ENCODE results near the gene TNNC1. TPM values are rescaled to one million over a fixed set of nuclear protein-coding genes. Genes with fewer than 3 reads are reported as not detected.
A peak's percentile ranks its signal among the peaks of the same experiment; 100 is the strongest.

The TNNC1 gene
- total and polyA plus RNA-seq, 2 donors (not counting 1 experiment from before 2014, with no cell fraction given) = 0.33 to 0.69 TPM

- Histone ChIP-seq H3K4me2 (ENCODE audit: extremely low read depth, insufficient read depth, low read length) (no peak overlapping the region), H3K4me3 (replicated peaks in 1 of 4; ENCODE audit: control extremely low read depth in 1 of 4, insufficient read depth in 1 of 4, low read depth in 3 of 4, low read length in 4 of 4) (no peak overlapping the region), H3K79me2 (ENCODE audit: control insufficient read depth, insufficient read depth, low read length) (peaks cover 11% of the 10 kb centered on the region), H3K27me3 (ENCODE audit: control insufficient read depth, insufficient read depth, low read length) (no peaks in the 10 kb centered on the region), H3K4me1 (ENCODE audit: control insufficient read depth, extremely low read depth, insufficient read depth, low read length) (peaks cover 6% of the 10 kb centered on the region), H3K36me3 (ENCODE audit: control insufficient read depth, insufficient read depth, low read length) (peaks cover 29% of the 10 kb centered on the region), H3K9me3 (ENCODE audit: control insufficient read depth, insufficient read depth, low read depth, low read length) (no peaks in the 10 kb centered on the region), H2AFZ (ENCODE audit: low read length) (no peak overlapping the region), H4K20me1 (ENCODE audit: control insufficient read depth, extremely low read depth, insufficient read depth, low read length) (no peaks in the 10 kb centered on the region), H3K27ac (ENCODE audit: insufficient read depth, low read length) (no peak overlapping the region), H3K9ac (ENCODE audit: insufficient read depth, low read length) (no peak overlapping the region)
- TF ChIP-seq EZH2 (IDR thresholded peaks at IDR 0.05; ENCODE audit: low read length, missing control alignments) (no peak), CTCF (conservative IDR thresholded peaks at IDR 0.05 in 1 of 2, IDR thresholded peaks at IDR 0.05 in 1 of 2; ENCODE audit: low read depth in 1 of 2, low read length in 2 of 2) (no peak)
- no peak for DNase-seq (ENCODE audit: low read depth in 2 of 2)
These were observed 15.2 kb upstream of the TNNC1 start for GRCh38 chr3:52469001-52469400.

- peak; percentile 31 to 32 for DNase-seq (ENCODE audit: low read depth in 2 of 2)
- H2AFZ ChIP-seq (ENCODE audit: low read length) = no peak overlapping the region
- H3K36me3 ChIP-seq (ENCODE audit: control insufficient read depth, insufficient read depth, low read length) = peaks cover 23% of the 10 kb centered on the region
- H3K4me1 ChIP-seq (ENCODE audit: control insufficient read depth, extremely low read depth, insufficient read depth, low read length) = peaks cover 6% of the 10 kb centered on the region
- H3K4me2 ChIP-seq (ENCODE audit: extremely low read depth, insufficient read depth, low read length) = no peak overlapping the region
- no peak overlapping the region for H3K4me3 ChIP-seq (replicated peaks in 1 of 4; ENCODE audit: control extremely low read depth in 1 of 4, insufficient read depth in 1 of 4, low read depth in 3 of 4, low read length in 4 of 4)
- H3K9ac ChIP-seq (ENCODE audit: insufficient read depth, low read length) = no peak overlapping the region
- no peaks in the 10 kb centered on the region for H4K20me1 ChIP-seq (ENCODE audit: control insufficient read depth, extremely low read depth, insufficient read depth, low read length)
- H3K27ac ChIP-seq (ENCODE audit: insufficient read depth, low read length) = no peak overlapping the region
- H3K27me3 ChIP-seq (ENCODE audit: control insufficient read depth, insufficient read depth, low read length) = no peaks in the 10 kb centered on the region
- TF ChIP-seq EZH2 (IDR thresholded peaks at IDR 0.05; ENCODE audit: low read length, missing control alignments) (no peak), CTCF (conservative IDR thresholded peaks at IDR 0.05 in 1 of 2, IDR thresholded peaks at IDR 0.05 in 1 of 2; ENCODE audit: low read depth in 1 of 2, low read length in 2 of 2) (no peak)
- H3K9me3 ChIP-seq (ENCODE audit: control insufficient read depth, insufficient read depth, low read depth, low read length) = no peaks in the 10 kb centered on the region
- peaks cover 12% of the 10 kb centered on the region for H3K79me2 ChIP-seq (ENCODE audit: control insufficient read depth, insufficient read depth, low read length)
These were observed 14.5 kb upstream of the TNNC1 start for GRCh38 chr3:52468336-52468735.

GRCh38 chr3:52463416-52463815 is 9.6 kb upstream of the TNNC1 start:
- H3K9ac ChIP-seq (ENCODE audit: insufficient read depth, low read length) = no peak overlapping the region
- H3K4me1 ChIP-seq (ENCODE audit: control insufficient read depth, extremely low read depth, insufficient read depth, low read length) = peaks cover 6% of the 10 kb centered on the region
- peaks cover 7% of the 10 kb centered on the region for H3K36me3 ChIP-seq (ENCODE audit: control insufficient read depth, insufficient read depth, low read length)
- TF ChIP-seq EZH2 (IDR thresholded peaks at IDR 0.05; ENCODE audit: low read length, missing control alignments) (no peak), CTCF (conservative IDR thresholded peaks at IDR 0.05 in 1 of 2, IDR thresholded peaks at IDR 0.05 in 1 of 2; ENCODE audit: low read depth in 1 of 2, low read length in 2 of 2) (no peak)
- DNase-seq (ENCODE audit: low read depth in 2 of 2) = no peak
- peaks cover 11% of the 10 kb centered on the region for H3K79me2 ChIP-seq (ENCODE audit: control insufficient read depth, insufficient read depth, low read length)
- H2AFZ ChIP-seq (ENCODE audit: low read length) = no peak overlapping the region
- H4K20me1 ChIP-seq (ENCODE audit: control insufficient read depth, extremely low read depth, insufficient read depth, low read length) = no peaks in the 10 kb centered on the region
- no peak overlapping the region for H3K27ac ChIP-seq (ENCODE audit: insufficient read depth, low read length)
- H3K27me3 ChIP-seq (ENCODE audit: control insufficient read depth, insufficient read depth, low read length) = no peaks in the 10 kb centered on the region
- H3K4me3 ChIP-seq (replicated peaks in 1 of 4; ENCODE audit: control extremely low read depth in 1 of 4, insufficient read depth in 1 of 4, low read depth in 3 of 4, low read length in 4 of 4) = no peak overlapping the region
- H3K4me2 ChIP-seq (ENCODE audit: extremely low read depth, insufficient read depth, low read length) = no peak overlapping the region
- H3K9me3 ChIP-seq (ENCODE audit: control insufficient read depth, insufficient read depth, low read depth, low read length) = no peaks in the 10 kb centered on the region
